Placental epithelial cell (primary cell): ENCODE measurements around the gene SH2B3. TPM values are rescaled to one million over a fixed set of nuclear protein-coding genes. Genes with fewer than 3 reads are reported as not detected.

Experiments
- total RNA-seq: library from RNA; depleted of rRNA; stranded (reverse); fragments of >200 nt; gene quantifications from 2 replicates; pipeline ENCODE4 v1.2.3, GENCODE V29; 2012

SH2B3 gene
- total RNA-seq = 4.3 and 6.3 TPM in 2 replicates

GRCh38 chr12:111405859-111406473, at the start of gene SH2B3:
TSS of gene SH2B3 (plus strand) at chr12:111405923. CDS start at chr12:111418146, 12,223 bp downstream.

GRCh38 chr12:111368788-111369495, 36.8 kb upstream of the SH2B3 start, which contains the start of gene PHETA1:
TSS of gene PHETA1 (minus strand) at chr12:111369095. CDS start at chr12:111363427, 5,668 bp downstream.

Other genes with a start within 250 kb of the SH2B3 start
- 7.5 and 15.8 TPM in 2 replicates for gene PHETA1, start 36.8 kb upstream of the SH2B3 start, total RNA-seq
- gene ATXN2, start 193.4 kb downstream of the SH2B3 start, total RNA-seq = 41.1 and 45.1 TPM in 2 replicates